ENCODE results near the gene NUDT9. TPM values are rescaled to one million over a fixed set of nuclear protein-coding genes. Genes with fewer than 3 reads are reported as not detected.
"Not testable (repeated sequence)": the region's sequence is repeated elsewhere in the genome, so short reads cannot be mapped to it uniquely, and the experiment has no call there.

The NUDT9 gene
- total RNA-seq, 1 donor from 2014 or later = 20.6 TPM

DNA sequence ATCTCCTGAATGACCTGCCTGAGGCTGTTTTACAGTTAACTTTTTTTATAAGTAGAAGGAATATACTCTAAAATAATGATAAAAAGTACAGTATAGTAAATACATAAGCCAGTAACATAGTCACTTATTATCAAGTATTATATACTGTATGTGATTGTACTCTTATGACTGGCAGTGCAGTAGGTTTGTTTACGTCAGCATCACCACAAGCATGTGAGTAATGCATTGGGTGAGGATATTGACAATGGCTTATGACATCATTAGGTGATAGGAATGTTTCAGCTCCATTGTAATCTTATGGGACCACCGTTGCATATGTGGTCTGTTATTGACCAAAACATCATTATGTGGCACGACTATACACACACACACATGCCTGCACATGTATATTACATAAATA, 20.5 kb downstream of the NUDT9 start:
- Histone ChIP-seq H3K36me3 (peaks cover 0 to 42% of the 10 kb centered on the region in 2 donors), H3K4me3 (no peak overlapping the region), H3K27me3 (no peaks in the 10 kb centered on the region), H3K9me3 (no peaks in the 10 kb centered on the region), H3K27ac (no peak overlapping the region), H3K4me1 (no peaks in the 10 kb centered on the region)
- no peak for DNase-seq (ENCODE audit: extremely low spot score in 2 of 2)
- intact Hi-C loops (cut with DNase I) = no loop called here
- TF ChIP-seq POLR2A (IDR thresholded peaks at IDR 0.05) (no peak), POLR2AphosphoS5 (IDR thresholded peaks at IDR 0.05; ENCODE audit: insufficient read depth in 1 of 2, low read depth in 1 of 2) (no peak)
- TF ChIP-seq, protein P1, sequence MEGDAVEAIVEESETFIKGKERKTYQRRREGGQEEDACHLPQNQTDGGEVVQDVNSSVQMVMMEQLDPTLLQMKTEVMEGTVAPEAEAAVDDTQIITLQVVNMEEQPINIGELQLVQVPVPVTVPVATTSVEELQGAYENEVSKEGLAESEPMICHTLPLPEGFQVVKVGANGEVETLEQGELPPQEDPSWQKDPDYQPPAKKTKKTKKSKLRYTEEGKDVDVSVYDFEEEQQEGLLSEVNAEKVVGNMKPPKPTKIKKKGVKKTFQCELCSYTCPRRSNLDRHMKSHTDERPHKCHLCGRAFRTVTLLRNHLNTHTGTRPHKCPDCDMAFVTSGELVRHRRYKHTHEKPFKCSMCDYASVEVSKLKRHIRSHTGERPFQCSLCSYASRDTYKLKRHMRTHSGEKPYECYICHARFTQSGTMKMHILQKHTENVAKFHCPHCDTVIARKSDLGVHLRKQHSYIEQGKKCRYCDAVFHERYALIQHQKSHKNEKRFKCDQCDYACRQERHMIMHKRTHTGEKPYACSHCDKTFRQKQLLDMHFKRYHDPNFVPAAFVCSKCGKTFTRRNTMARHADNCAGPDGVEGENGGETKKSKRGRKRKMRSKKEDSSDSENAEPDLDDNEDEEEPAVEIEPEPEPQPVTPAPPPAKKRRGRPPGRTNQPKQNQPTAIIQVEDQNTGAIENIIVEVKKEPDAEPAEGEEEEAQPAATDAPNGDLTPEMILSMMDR (IDR thresholded peaks at IDR 0.05) = no peak

DNA sequence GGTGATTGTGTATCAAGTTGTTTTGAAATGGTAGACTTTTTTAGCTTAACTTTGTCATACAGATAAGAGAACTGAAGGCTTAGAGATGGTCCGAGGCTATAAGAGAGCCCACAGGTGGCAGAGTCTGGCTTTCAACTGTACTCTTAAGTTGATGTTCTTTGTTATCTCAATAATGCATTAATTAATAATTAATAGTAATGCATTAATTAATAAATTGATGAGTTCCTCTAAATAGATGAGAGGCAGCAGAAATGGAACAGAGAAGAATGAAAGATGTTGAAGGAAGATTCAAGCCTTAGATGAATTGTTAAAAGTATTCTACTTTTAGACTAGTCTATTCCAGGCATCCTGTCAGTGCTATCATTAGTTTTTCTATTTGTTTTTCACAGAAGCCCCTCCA, 22.4 kb downstream of the NUDT9 start:
- H3K4me3 ChIP-seq = no peak overlapping the region
- no peaks in the 10 kb centered on the region for H3K4me1 ChIP-seq
- no peak for DNase-seq (ENCODE audit: extremely low spot score in 2 of 2)
- no peaks in the 10 kb centered on the region for H3K27me3 ChIP-seq
- no peak overlapping the region for H3K27ac ChIP-seq
- H3K36me3 ChIP-seq = peaks cover 0 to 31% of the 10 kb centered on the region in 2 donors
- H3K9me3 ChIP-seq = no peaks in the 10 kb centered on the region
- TF ChIP-seq POLR2A (IDR thresholded peaks at IDR 0.05) = no peak
- no peak for TF ChIP-seq POLR2AphosphoS5 (IDR thresholded peaks at IDR 0.05; ENCODE audit: insufficient read depth in 1 of 2, low read depth in 1 of 2)
- TF ChIP-seq, protein P1 (IDR thresholded peaks at IDR 0.05) = no peak
- intact Hi-C loops (cut with DNase I) = no loop called here

DNA sequence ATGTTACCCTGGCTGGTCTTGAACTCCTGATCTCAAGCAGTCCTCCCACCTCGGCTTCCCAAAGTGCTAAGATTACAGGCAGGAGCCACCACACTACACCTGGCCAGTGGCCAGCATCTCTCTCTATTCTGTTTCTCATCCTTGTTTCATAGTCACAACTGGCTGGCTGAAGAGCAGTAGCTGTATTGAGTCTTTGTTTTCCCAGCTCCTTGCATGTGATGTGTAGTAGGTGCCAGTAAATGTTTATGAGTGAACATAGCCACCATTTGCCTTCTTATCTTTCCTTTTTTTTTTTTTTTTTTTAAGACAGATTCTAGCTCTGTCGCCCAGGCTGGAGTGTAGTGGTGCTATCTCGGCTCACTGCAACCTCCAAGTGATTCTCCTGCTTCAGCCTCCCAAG, 23.6 kb downstream of the NUDT9 start:
- peaks cover 0 to 37% of the 10 kb centered on the region in 2 donors for H3K36me3 ChIP-seq
- H3K4me1 ChIP-seq = no peaks in the 10 kb centered on the region
- no peaks in the 10 kb centered on the region for H3K9me3 ChIP-seq
- H3K27ac ChIP-seq = no peak overlapping the region
- no peaks in the 10 kb centered on the region for H3K27me3 ChIP-seq
- TF ChIP-seq, protein P1 (IDR thresholded peaks at IDR 0.05) = no peak
- TF ChIP-seq POLR2AphosphoS5 (IDR thresholded peaks at IDR 0.05; ENCODE audit: insufficient read depth in 1 of 2, low read depth in 1 of 2) (no peak), POLR2A (IDR thresholded peaks at IDR 0.05) (no peak)
- H3K4me3 ChIP-seq = no peak overlapping the region
- DNase-seq (ENCODE audit: extremely low spot score in 2 of 2) = no peak
- intact Hi-C loops (cut with DNase I) = no loop called here

DNA sequence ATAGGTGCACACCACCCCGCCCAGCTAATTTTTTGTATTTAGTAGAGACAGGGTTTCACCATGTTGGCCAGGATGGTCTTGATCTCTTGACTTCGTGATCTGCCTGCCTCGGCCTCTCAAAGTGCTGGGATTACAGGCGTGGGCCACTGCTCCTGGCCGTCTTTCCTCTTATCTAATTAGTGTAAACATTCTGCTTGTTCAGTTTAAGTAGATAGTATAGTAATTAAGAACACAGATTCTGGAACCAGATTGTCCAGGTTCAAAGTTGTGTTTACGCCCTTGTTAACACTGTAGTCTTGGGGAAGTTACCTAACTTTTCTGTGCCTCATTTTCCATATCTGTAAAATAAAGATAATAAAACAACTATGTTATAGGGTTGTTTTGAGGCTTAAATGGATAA, 24.0 kb downstream of the NUDT9 start:
- H3K4me1 ChIP-seq; H3K27ac ChIP-seq; H3K9me3 ChIP-seq; intact Hi-C loops (cut with DNase I); H3K27me3 ChIP-seq; H3K4me3 ChIP-seq; DNase-seq (ENCODE audit: extremely low spot score in 2 of 2): not testable (repeated sequence)
- peaks cover 0 to 41% of the 10 kb centered on the region in 2 donors for H3K36me3 ChIP-seq

DNA sequence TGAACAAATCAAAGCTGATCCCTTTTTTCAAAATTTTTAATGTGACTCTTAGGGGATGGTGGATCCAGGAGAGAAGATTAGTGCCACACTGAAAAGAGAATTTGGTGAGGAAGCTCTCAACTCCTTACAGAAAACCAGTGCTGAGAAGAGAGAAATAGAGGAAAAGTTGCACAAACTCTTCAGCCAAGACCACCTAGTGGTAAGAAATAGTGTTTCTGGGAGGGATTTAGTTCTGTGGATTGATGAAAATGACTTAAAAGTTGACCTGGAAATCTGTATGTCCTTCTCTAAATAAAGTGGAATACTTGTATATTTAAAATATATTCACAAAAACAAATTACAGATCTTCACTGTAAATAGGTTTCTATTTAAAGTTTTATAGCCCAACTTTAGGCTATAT, 29.2 kb downstream of the NUDT9 start:
- Histone ChIP-seq H3K27ac (no peak overlapping the region), H3K9me3 (no peaks in the 10 kb centered on the region), H3K36me3 (peaks cover 0 to 44% of the 10 kb centered on the region in 2 donors), H3K4me3 (no peak overlapping the region), H3K27me3 (no peaks in the 10 kb centered on the region), H3K4me1 (no peaks in the 10 kb centered on the region)
- intact Hi-C loops (cut with DNase I) = no loop called here
- TF ChIP-seq, protein P1 (IDR thresholded peaks at IDR 0.05) = no peak
- no peak for TF ChIP-seq POLR2AphosphoS5 (IDR thresholded peaks at IDR 0.05; ENCODE audit: insufficient read depth in 1 of 2, low read depth in 1 of 2)
- no peak for TF ChIP-seq POLR2A (IDR thresholded peaks at IDR 0.05)
- no peak for DNase-seq (ENCODE audit: extremely low spot score in 2 of 2)

DNA sequence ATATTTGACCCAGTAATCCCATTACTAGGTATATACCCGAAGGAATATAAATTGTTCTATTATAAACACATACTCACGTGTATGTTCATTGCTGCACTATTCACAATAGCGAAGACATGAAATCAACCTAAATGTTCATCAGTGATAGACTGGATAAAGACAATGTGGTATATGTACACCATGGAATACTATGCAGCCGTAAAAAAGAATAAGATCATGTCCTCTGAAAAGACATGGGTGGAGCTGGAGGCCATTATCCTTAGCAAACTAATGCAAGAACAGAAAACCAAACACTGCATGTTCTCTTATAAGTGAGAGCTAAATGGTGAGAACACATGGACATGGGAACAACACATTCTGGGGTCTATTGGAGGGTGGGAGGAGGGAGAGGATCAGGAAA, 36.5 kb downstream of the NUDT9 start:
- Histone ChIP-seq H3K4me1 (no peaks in the 10 kb centered on the region), H3K4me3 (no peak overlapping the region), H3K27ac (no peak overlapping the region), H3K27me3 (no peaks in the 10 kb centered on the region), H3K36me3 (peaks cover 2 to 22% of the 10 kb centered on the region in 2 donors), H3K9me3 (no peaks in the 10 kb centered on the region)
- intact Hi-C loops (cut with DNase I) = no loop called here
- TF ChIP-seq, protein P1 (IDR thresholded peaks at IDR 0.05) = no peak
- no peak for TF ChIP-seq POLR2AphosphoS5 (IDR thresholded peaks at IDR 0.05; ENCODE audit: insufficient read depth in 1 of 2, low read depth in 1 of 2)
- TF ChIP-seq POLR2A (IDR thresholded peaks at IDR 0.05) = no peak
- no peak for DNase-seq (ENCODE audit: extremely low spot score in 2 of 2)

Measured in vagina (tissue), 2 donors.